Measurements from ENCODE around the gene PNPLA1.

The PNPLA1 gene

GRCh38 chr6:36235862-36236261 is 34.0 kb upstream of the PNPLA1 start:
- peak; percentile 11; the same call in 2 of the 3 replicates for ATAC-seq
- TF ChIP-seq TCF4 (CRISPR knock-in tag; IDR thresholded peaks at IDR 0.05; ENCODE audit: borderline replicate concordance) (no peak), ZNF70 (CRISPR knock-in tag; IDR thresholded peaks at IDR 0.05) (no peak), OSR1 (CRISPR knock-in tag; IDR thresholded peaks at IDR 0.05) (no peak), ISL1 (CRISPR knock-in tag; IDR thresholded peaks at IDR 0.05) (no peak), CREB5 (CRISPR knock-in tag; IDR thresholded peaks at IDR 0.05; ENCODE audit: low read depth) (no peak), BACH2 (CRISPR knock-in tag; IDR thresholded peaks at IDR 0.05; ENCODE audit: borderline replicate concordance) (no peak), POU6F1 (CRISPR knock-in tag; IDR thresholded peaks at IDR 0.05; ENCODE audit: borderline replicate concordance, low read depth) (no peak), ZNF565 (CRISPR knock-in tag; conservative IDR thresholded peaks at IDR 0.05; ENCODE audit: low read depth) (no peak), ZNF8 (CRISPR knock-in tag; IDR thresholded peaks at IDR 0.05) (no peak), SNAI2 (CRISPR knock-in tag; IDR thresholded peaks at IDR 0.05) (no peak), ZC3H10 (CRISPR knock-in tag; IDR thresholded peaks at IDR 0.05) (no peak), GLIS3 (CRISPR knock-in tag; IDR thresholded peaks at IDR 0.05) (no peak), CSDC2 (CRISPR knock-in tag; IDR thresholded peaks at IDR 0.05) (no peak)
- TF ChIP-seq, protein P1, sequence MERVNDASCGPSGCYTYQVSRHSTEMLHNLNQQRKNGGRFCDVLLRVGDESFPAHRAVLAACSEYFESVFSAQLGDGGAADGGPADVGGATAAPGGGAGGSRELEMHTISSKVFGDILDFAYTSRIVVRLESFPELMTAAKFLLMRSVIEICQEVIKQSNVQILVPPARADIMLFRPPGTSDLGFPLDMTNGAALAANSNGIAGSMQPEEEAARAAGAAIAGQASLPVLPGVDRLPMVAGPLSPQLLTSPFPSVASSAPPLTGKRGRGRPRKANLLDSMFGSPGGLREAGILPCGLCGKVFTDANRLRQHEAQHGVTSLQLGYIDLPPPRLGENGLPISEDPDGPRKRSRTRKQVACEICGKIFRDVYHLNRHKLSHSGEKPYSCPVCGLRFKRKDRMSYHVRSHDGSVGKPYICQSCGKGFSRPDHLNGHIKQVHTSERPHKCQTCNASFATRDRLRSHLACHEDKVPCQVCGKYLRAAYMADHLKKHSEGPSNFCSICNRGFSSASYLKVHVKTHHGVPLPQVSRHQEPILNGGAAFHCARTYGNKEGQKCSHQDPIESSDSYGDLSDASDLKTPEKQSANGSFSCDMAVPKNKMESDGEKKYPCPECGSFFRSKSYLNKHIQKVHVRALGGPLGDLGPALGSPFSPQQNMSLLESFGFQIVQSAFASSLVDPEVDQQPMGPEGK (CRISPR knock-in tag; IDR thresholded peaks at IDR 0.05; ENCODE audit: borderline replicate concordance): no peak
- TF ChIP-seq, protein P2, sequence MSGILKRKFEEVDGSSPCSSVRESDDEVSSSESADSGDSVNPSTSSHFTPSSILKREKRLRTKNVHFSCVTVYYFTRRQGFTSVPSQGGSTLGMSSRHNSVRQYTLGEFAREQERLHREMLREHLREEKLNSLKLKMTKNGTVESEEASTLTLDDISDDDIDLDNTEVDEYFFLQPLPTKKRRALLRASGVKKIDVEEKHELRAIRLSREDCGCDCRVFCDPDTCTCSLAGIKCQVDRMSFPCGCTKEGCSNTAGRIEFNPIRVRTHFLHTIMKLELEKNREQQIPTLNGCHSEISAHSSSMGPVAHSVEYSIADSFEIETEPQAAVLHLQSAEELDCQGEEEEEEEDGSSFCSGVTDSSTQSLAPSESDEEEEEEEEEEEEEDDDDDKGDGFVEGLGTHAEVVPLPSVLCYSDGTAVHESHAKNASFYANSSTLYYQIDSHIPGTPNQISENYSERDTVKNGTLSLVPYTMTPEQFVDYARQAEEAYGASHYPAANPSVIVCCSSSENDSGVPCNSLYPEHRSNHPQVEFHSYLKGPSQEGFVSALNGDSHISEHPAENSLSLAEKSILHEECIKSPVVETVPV (CRISPR knock-in tag; IDR thresholded peaks at IDR 0.05): no peak

GRCh38 chr6:36239774-36240173 is 30.1 kb upstream of the PNPLA1 start:
- ATAC-seq: no peak
- no peak for TF ChIP-seq POU6F1 (CRISPR knock-in tag; IDR thresholded peaks at IDR 0.05; ENCODE audit: borderline replicate concordance, low read depth)
- no peak for TF ChIP-seq ZNF565 (CRISPR knock-in tag; conservative IDR thresholded peaks at IDR 0.05; ENCODE audit: low read depth)
- TF ChIP-seq TSHZ2 (CRISPR knock-in tag; IDR thresholded peaks at IDR 0.05): no peak
- TF ChIP-seq, protein P1 (CRISPR knock-in tag; IDR thresholded peaks at IDR 0.05; ENCODE audit: borderline replicate concordance): no peak
- no peak for TF ChIP-seq ZC3H10 (CRISPR knock-in tag; IDR thresholded peaks at IDR 0.05)
- no peak for TF ChIP-seq ZNF8 (CRISPR knock-in tag; IDR thresholded peaks at IDR 0.05)
- TF ChIP-seq RARB (CRISPR knock-in tag; IDR thresholded peaks at IDR 0.05): no peak
- TF ChIP-seq PPARA (CRISPR knock-in tag; IDR thresholded peaks at IDR 0.05; ENCODE audit: borderline replicate concordance): no peak
- no peak for TF ChIP-seq ZFP3 (CRISPR knock-in tag; IDR thresholded peaks at IDR 0.05)
- no peak for TF ChIP-seq ZFP30 (CRISPR knock-in tag; IDR thresholded peaks at IDR 0.05)
- no peak for TF ChIP-seq TCF4 (CRISPR knock-in tag; IDR thresholded peaks at IDR 0.05; ENCODE audit: borderline replicate concordance)
- TF ChIP-seq GLIS3 (CRISPR knock-in tag; IDR thresholded peaks at IDR 0.05): no peak
- no peak for TF ChIP-seq ESRRG (CRISPR knock-in tag; IDR thresholded peaks at IDR 0.05)
- no peak for TF ChIP-seq TOX (CRISPR knock-in tag; IDR thresholded peaks at IDR 0.05; ENCODE audit: borderline replicate concordance)
- TF ChIP-seq ARNTL (CRISPR knock-in tag; IDR thresholded peaks at IDR 0.05; ENCODE audit: borderline replicate concordance, low read depth): no peak
- no peak for TF ChIP-seq ZNF70 (CRISPR knock-in tag; IDR thresholded peaks at IDR 0.05)
